ENCODE measurements around the gene KCNJ8. TPM values are rescaled to one million over a fixed set of nuclear protein-coding genes. Genes with fewer than 3 reads are reported as not detected.

The KCNJ8 gene
- total RNA-seq = 10 to 100 TPM; 18.3 to 29.6 (median 20.9) TPM

- TF ChIP-seq CTCF (IDR thresholded peaks at IDR 0.05; ENCODE audit: low read depth) = no peak
These were observed at the start of gene KCNJ8 for GRCh38 chr12:21774358-21775132. Gene KCNJ8 (minus strand): TSS chr12:21774706. CDS start chr12:21773616, 1,090 bp downstream.

GRCh38 chr12:21823581-21823980 lies 49.1 kb upstream of the KCNJ8 start:
- no peak for TF ChIP-seq CTCF (IDR thresholded peaks at IDR 0.05; ENCODE audit: low read depth)

- TF ChIP-seq CTCF (IDR thresholded peaks at IDR 0.05; ENCODE audit: low read depth) = no peak
These were observed 45.2 kb upstream of the KCNJ8 start for GRCh38 chr12:21819678-21820077.

GRCh38 chr12:21819236-21819635 lies 44.7 kb upstream of the KCNJ8 start:
- no peak for TF ChIP-seq CTCF (IDR thresholded peaks at IDR 0.05; ENCODE audit: low read depth)

GRCh38 chr12:21818627-21819026 lies 44.1 kb upstream of the KCNJ8 start:
- TF ChIP-seq CTCF (IDR thresholded peaks at IDR 0.05; ENCODE audit: low read depth) = no peak

GRCh38 chr12:21815306-21816062 lies 41.0 kb upstream of the KCNJ8 start:
- no peak for TF ChIP-seq CTCF (IDR thresholded peaks at IDR 0.05; ENCODE audit: low read depth)

- no peak for TF ChIP-seq CTCF (IDR thresholded peaks at IDR 0.05; ENCODE audit: low read depth)
These were observed 40.3 kb upstream of the KCNJ8 start for GRCh38 chr12:21814814-21815213.
